OCI-M2 (cell line): ENCODE results near the gene FAM240A.
"Not testable (repeated sequence)": the region's sequence is repeated elsewhere in the genome, so short reads cannot be mapped to it uniquely, and the experiment has no call there.

Experiments used
- DNase-seq: peaks from one replicate; lab custom pipeline; 2025; ENCODE audit not compliant: unreplicated experiment; lab: John Stamatoyannopoulos, UW

The FAM240A gene

GRCh38 chr3:46612324-46612723 lies at the start of gene FAM240A:
Gene FAM240A (plus strand): TSS chr3:46612525. CDS start chr3:46612684, 159 bp downstream.
- no peak for DNase-seq

GRCh38 chr3:46564190-46565021 lies 47.9 kb upstream of the FAM240A start:
- no peak for DNase-seq

GRCh38 chr3:46565077-46565476 lies 47.2 kb upstream of the FAM240A start:
- no peak for DNase-seq

GRCh38 chr3:46565607-46566039 lies 46.7 kb upstream of the FAM240A start:
- DNase-seq = no peak

GRCh38 chr3:46566040-46566641 lies 46.2 kb upstream of the FAM240A start, which contains the start of gene LRRC2:
Gene LRRC2 (minus strand): TSS chr3:46566302. CDS start chr3:46551591, 14,711 bp downstream.
- DNase-seq = no peak

GRCh38 chr3:46571684-46572083 lies 40.6 kb upstream of the FAM240A start:
- no peak for DNase-seq

GRCh38 chr3:46573701-46574100 lies 38.6 kb upstream of the FAM240A start:
- DNase-seq = no peak

- DNase-seq = no peak
Observed at GRCh38 chr3:46574243-46574646, 38.1 kb upstream of the FAM240A start.

GRCh38 chr3:46574881-46575576 lies 37.3 kb upstream of the FAM240A start:
- no peak for DNase-seq

- DNase-seq = no peak
Observed at GRCh38 chr3:46575577-46576222, 36.6 kb upstream of the FAM240A start.

GRCh38 chr3:46576386-46576785 lies 35.9 kb upstream of the FAM240A start:
- DNase-seq = no peak

GRCh38 chr3:46576879-46577278 lies 35.4 kb upstream of the FAM240A start:
- DNase-seq = no peak

- not testable (repeated sequence) for DNase-seq
Observed at GRCh38 chr3:46577580-46578249, 34.6 kb upstream of the FAM240A start.

GRCh38 chr3:46578973-46579755 lies 33.2 kb upstream of the FAM240A start:
- DNase-seq = no peak

- no peak for DNase-seq
Observed at GRCh38 chr3:46579756-46580286, 32.5 kb upstream of the FAM240A start.

GRCh38 chr3:46580675-46581074 lies 31.6 kb upstream of the FAM240A start:
- DNase-seq = no peak

GRCh38 chr3:46584598-46585467 lies 27.5 kb upstream of the FAM240A start:
- DNase-seq = no peak

- DNase-seq = no peak
Observed at GRCh38 chr3:46585799-46586693, 26.3 kb upstream of the FAM240A start.
